Measurements from ENCODE around the gene ANKRD16.

Gene ANKRD16

GRCh38 chr10:5905854-5906507 is 16.3 kb upstream of the ANKRD16 start:
- TF ChIP-seq Cebpa-rat (IDR thresholded peaks at IDR 0.05), result no peak
- Histone ChIP-seq H3K4me1 (peaks cover 41% of the 10 kb centered on the region), H3K36me3 (peaks cover 73% of the 10 kb centered on the region), H3K9ac (no peak overlapping the region), H3K27ac (peak overlapping the region; percentile 27; the same call in 1 of the 2 replicates), H3K9me3 (no peaks in the 10 kb centered on the region), H3K4me2 (peak overlapping the region; percentile 50), H4K20me1 (peaks cover 14% of the 10 kb centered on the region), H3K4me3 (no peak overlapping the region), H3K27me3 (no peaks in the 10 kb centered on the region)

GRCh38 chr10:5904227-5904626 is 14.5 kb upstream of the ANKRD16 start:
- H3K4me2 ChIP-seq, result peak overlapping the region; percentile 66
- no peak overlapping the region for H3K9ac ChIP-seq
- no peak for TF ChIP-seq Cebpa-rat (IDR thresholded peaks at IDR 0.05)
- H3K36me3 ChIP-seq, result peaks cover 66% of the 10 kb centered on the region
- H4K20me1 ChIP-seq, result peaks cover 26% of the 10 kb centered on the region
- no peaks in the 10 kb centered on the region for H3K27me3 ChIP-seq
- H3K4me1 ChIP-seq, result peaks cover 41% of the 10 kb centered on the region
- 0 out of 2 replicates have a peak overlapping the region, but pooled peaks have one; percentile 14 for H3K4me3 ChIP-seq
- no peaks in the 10 kb centered on the region for H3K9me3 ChIP-seq
- H3K27ac ChIP-seq, result peak overlapping the region; percentile 73

GRCh38 chr10:5903563-5903962 is 13.9 kb upstream of the ANKRD16 start:
- H3K27me3 ChIP-seq, result no peaks in the 10 kb centered on the region
- peaks cover 29% of the 10 kb centered on the region for H4K20me1 ChIP-seq
- peak overlapping the region; percentile 73 for H3K27ac ChIP-seq
- H3K4me1 ChIP-seq, result peaks cover 41% of the 10 kb centered on the region
- no peak for TF ChIP-seq Cebpa-rat (IDR thresholded peaks at IDR 0.05)
- H3K36me3 ChIP-seq, result peaks cover 65% of the 10 kb centered on the region
- peak overlapping the region; percentile 66 for H3K4me2 ChIP-seq
- no peak overlapping the region for H3K9ac ChIP-seq
- no peaks in the 10 kb centered on the region for H3K9me3 ChIP-seq
- no peak overlapping the region for H3K4me3 ChIP-seq

GRCh38 chr10:5902511-5903274 is 13.0 kb upstream of the ANKRD16 start:
- no peaks in the 10 kb centered on the region for H3K27me3 ChIP-seq
- H3K36me3 ChIP-seq, result peaks cover 65% of the 10 kb centered on the region
- H3K4me3 ChIP-seq, result no peak overlapping the region
- no peak overlapping the region for H3K4me2 ChIP-seq
- H4K20me1 ChIP-seq, result peaks cover 29% of the 10 kb centered on the region
- no peak overlapping the region for H3K9ac ChIP-seq
- no peak for TF ChIP-seq Cebpa-rat (IDR thresholded peaks at IDR 0.05)
- peaks cover 41% of the 10 kb centered on the region for H3K4me1 ChIP-seq
- no peak overlapping the region for H3K27ac ChIP-seq
- peaks cover 6% of the 10 kb centered on the region for H3K9me3 ChIP-seq

GRCh38 chr10:5900247-5900646 is 10.6 kb upstream of the ANKRD16 start:
- no peak for TF ChIP-seq Cebpa-rat (IDR thresholded peaks at IDR 0.05)
- Histone ChIP-seq H3K4me1 (peaks cover 33% of the 10 kb centered on the region), H4K20me1 (peaks cover 23% of the 10 kb centered on the region; the same call in 1 of the 2 replicates)

GRCh38 chr10:5898163-5898562 is 8.5 kb upstream of the ANKRD16 start:
- TF ChIP-seq Cebpa-rat (IDR thresholded peaks at IDR 0.05), result no peak
- no peak overlapping the region for H3K4me2 ChIP-seq
- H4K20me1 ChIP-seq, result peaks cover 41% of the 10 kb centered on the region
- H3K4me1 ChIP-seq, result peaks cover 12% of the 10 kb centered on the region; the same call in 1 of the 2 replicates
- peaks cover 12% of the 10 kb centered on the region for H3K9me3 ChIP-seq
- H3K4me3 ChIP-seq, result no peak overlapping the region
- no peak overlapping the region for H3K27ac ChIP-seq
- H3K9ac ChIP-seq, result no peak overlapping the region
- H3K36me3 ChIP-seq, result peaks cover 84% of the 10 kb centered on the region
- H3K27me3 ChIP-seq, result no peaks in the 10 kb centered on the region

More at GRCh38 chr10:5900247-5900646, 10.6 kb upstream of the ANKRD16 start:
- peaks cover 12% of the 10 kb centered on the region for H3K9me3 ChIP-seq
- no peaks in the 10 kb centered on the region for H3K27me3 ChIP-seq
- H3K4me2 ChIP-seq, result no peak overlapping the region
- H3K9ac ChIP-seq, result no peak overlapping the region
- H3K4me3 ChIP-seq, result no peak overlapping the region
- H3K27ac ChIP-seq, result no peak overlapping the region
- peaks cover 72% of the 10 kb centered on the region for H3K36me3 ChIP-seq

GRCh38 chr10:5897504-5897903 is 7.8 kb upstream of the ANKRD16 start:
- no peak for TF ChIP-seq Cebpa-rat (IDR thresholded peaks at IDR 0.05)
- H3K9ac ChIP-seq, result no peak overlapping the region
- no peak overlapping the region for H3K27ac ChIP-seq
- H3K27me3 ChIP-seq, result no peaks in the 10 kb centered on the region
- H4K20me1 ChIP-seq, result peaks cover 47% of the 10 kb centered on the region
- H3K4me3 ChIP-seq, result no peak overlapping the region
- peaks cover 9% of the 10 kb centered on the region; the same call in 1 of the 2 replicates for H3K4me1 ChIP-seq
- H3K9me3 ChIP-seq, result peaks cover 12% of the 10 kb centered on the region
- H3K4me2 ChIP-seq, result no peak overlapping the region
- peaks cover 84% of the 10 kb centered on the region for H3K36me3 ChIP-seq

GRCh38 chr10:5897053-5897340 is 7.3 kb upstream of the ANKRD16 start:
- Histone ChIP-seq H3K9ac (no peak overlapping the region), H3K4me1 (peaks cover 11% of the 10 kb centered on the region), H3K27ac (no peak overlapping the region), H3K36me3 (peaks cover 83% of the 10 kb centered on the region), H3K4me3 (no peak overlapping the region), H3K9me3 (peaks cover 12% of the 10 kb centered on the region), H3K4me2 (no peak overlapping the region), H4K20me1 (peaks cover 53% of the 10 kb centered on the region), H3K27me3 (no peaks in the 10 kb centered on the region)
- TF ChIP-seq Cebpa-rat (IDR thresholded peaks at IDR 0.05), result no peak

GRCh38 chr10:5896208-5897052 is 6.7 kb upstream of the ANKRD16 start:
- peaks cover 17% of the 10 kb centered on the region for H3K4me1 ChIP-seq

More at GRCh38 chr10:5896208-5897052, 6.7 kb upstream of the ANKRD16 start:
- H4K20me1 ChIP-seq, result peaks cover 58% of the 10 kb centered on the region
- no peak overlapping the region for H3K4me2 ChIP-seq
- H3K27ac ChIP-seq, result no peak overlapping the region
- H3K9ac ChIP-seq, result no peak overlapping the region
- no peak for TF ChIP-seq Cebpa-rat (IDR thresholded peaks at IDR 0.05)
- H3K27me3 ChIP-seq, result no peaks in the 10 kb centered on the region
- H3K4me3 ChIP-seq, result no peak overlapping the region
- H3K36me3 ChIP-seq, result peaks cover 78% of the 10 kb centered on the region
- H3K9me3 ChIP-seq, result peaks cover 12% of the 10 kb centered on the region
